K562 (cell line): ENCODE data around the gene FANCG. TPM values are rescaled to one million over a fixed set of nuclear protein-coding genes. Genes with fewer than 3 reads are reported as not detected.

Experiments used
- ATAC-seq: fragments of 200-7000 bp; cut with Tn5 transposase; 3 replicates; pipeline ENCODE4 v1.9.1; 2020; ENCODE audit warnings: moderate library complexity
- BruUV-seq: library from RNA; stranded (reverse); fragments of 400-500 nt; replicated peaks from 2 replicates; lab custom pipeline; 2021; lab: Mats Ljungman, UMichigan
- CTCF ChIA-PET: fragments of 300-600 bp; formaldehyde crosslinking; extraction: SDS; loops from one replicate; lab custom pipeline; 2021; ENCODE audit warnings: low intra/inter-chr PET ratio; lab: Yijun Ruan, JAX
- POLR2A ChIA-PET: fragments of 300-600, 350-650 bp; sonication (Branson Sonifier 250); formaldehyde crosslinking; extraction: SDS; loops from one replicate; lab custom pipeline; 2021; ENCODE audit warnings: antibody characterized with exemption, inconsistent platforms; lab: Yijun Ruan, JAX
- DNase-seq, 4 experiments: peaks; one replicate each; pipeline versions ENCODE4 v3.0.0 to v3.0.0-alpha.2; 2011 to 2018; ENCODE audit warnings: low spot score in 3 of 4, mixed read lengths in 3 of 4; ENCODE audit errors: extremely low read depth in 1 of 4
- FAIRE-seq: peaks from 2 replicates; lab custom pipeline; 2011; peaks lifted over from hg19 to GRCh38; lab: Jason Lieb, UNC
- H2AFZ ChIP-seq: 2 replicates; pipeline ENCODE4 v1.6.0; 2011; ENCODE audit warnings: low read depth, low read length, control low read depth, inconsistent platforms
- H3K27ac ChIP-seq: fragments of 200-600 bp; 3 replicates; pipeline ENCODE4 v1.8.0; 2011; ENCODE audit warnings: low read depth, mild to moderate bottlenecking, control low read depth, inconsistent platforms, low read length, moderate library complexity, mixed read lengths; ENCODE audit errors: extremely low read depth
- H3K27me3 ChIP-seq, 2 experiments: fragments of 300-600 bp in 1 of 2; 2 replicates in 1 of 2; 3 replicates in 1 of 2; pipeline versions ENCODE4 v1.6.0 to v1.8.0; 2011; ENCODE audit warnings: inconsistent platforms in 2 of 2, low read length in 2 of 2, mild to moderate bottlenecking in 1 of 2, mixed read lengths in 1 of 2, moderate library complexity in 1 of 2; ENCODE audit not compliant: control insufficient read depth in 2 of 2, insufficient read depth in 2 of 2
- H3K36me3 ChIP-seq: fragments of 300-600 bp; 3 replicates; pipeline ENCODE4 v1.8.0; 2011; ENCODE audit warnings: mild to moderate bottlenecking, low read length, inconsistent platforms; ENCODE audit not compliant: control insufficient read depth, insufficient read depth
- H3K4me1 ChIP-seq, 2 experiments: fragments of 200-600 bp in 1 of 2; replicated peaks in 1 of 2; 2 replicates in 1 of 2; 3 replicates in 1 of 2; pipeline versions ENCODE4 v1.5.1 to v1.8.0; 2011; ENCODE audit warnings: inconsistent platforms in 2 of 2, low read length in 2 of 2, mild to moderate bottlenecking in 1 of 2, mixed read lengths in 1 of 2, moderate library complexity in 1 of 2; ENCODE audit not compliant: control insufficient read depth in 2 of 2, insufficient read depth in 2 of 2
- H3K4me2 ChIP-seq: 2 replicates; pipeline ENCODE4 v1.6.1; 2011; ENCODE audit warnings: low read length, control low read depth, inconsistent platforms, mixed read lengths; ENCODE audit not compliant: insufficient read depth
- H3K4me3 ChIP-seq: fragments of 200-600 bp; sonication (generic), shearing (Covaris generic); 2 replicates; pipeline ENCODE4 v1.5.1; 2016; ENCODE audit warnings: control low read depth, inconsistent platforms
- H3K79me2 ChIP-seq: fragments of 200-600 bp; 3 replicates; pipeline ENCODE4 v1.8.0; 2011; ENCODE audit warnings: low read length, inconsistent platforms; ENCODE audit not compliant: control insufficient read depth, insufficient read depth
- H3K9ac ChIP-seq, 2 experiments: 2 replicates each; pipeline versions ENCODE4 v1.6.0 to v1.6.1; 2011; ENCODE audit warnings: low read depth in 2 of 2, low read length in 2 of 2, control low read depth in 1 of 2, inconsistent platforms in 1 of 2, mild to moderate bottlenecking in 1 of 2, mixed read lengths in 1 of 2; ENCODE audit not compliant: insufficient read depth in 1 of 2
- H3K9me1 ChIP-seq: one replicate; pipeline ENCODE4 v1.6.0; 2011; ENCODE audit warnings: inconsistent platforms, mild to moderate bottlenecking, low read length, moderate library complexity; ENCODE audit not compliant: control insufficient read depth, insufficient read depth
- H3K9me3 ChIP-seq: replicated peaks from 2 replicates; pipeline ENCODE4 v1.5.1; 2011; ENCODE audit warnings: low read depth, low read length, inconsistent platforms; ENCODE audit not compliant: control insufficient read depth, insufficient read depth
- H4K20me1 ChIP-seq: replicated peaks from 2 replicates; pipeline ENCODE4 v1.6.1; 2011; ENCODE audit warnings: low read length, inconsistent platforms, mixed read lengths; ENCODE audit not compliant: control insufficient read depth, insufficient read depth
- ARID1B ChIP-seq: fragments of 450-650 bp; IDR thresholded peaks from 2 replicates; pipeline ENCODE4 v1.6.1; 2016; ENCODE audit warnings: antibody characterized with exemption, mild to moderate bottlenecking, inconsistent platforms
- KLF1 ChIP-seq: fragments of 450-650 bp; IDR thresholded peaks from 2 replicates; pipeline ENCODE4 v1.6.1; 2016; ENCODE audit warnings: missing genetic modification characterization, missing compliant biosample characterization
- SIX5 ChIP-seq, 2 experiments: IDR thresholded peaks; 2 replicates each; pipeline ENCODE4 v1.6.1; 2011; ENCODE audit warnings: low read length in 2 of 2, borderline replicate concordance in 1 of 2, low read depth in 1 of 2, mild to moderate bottlenecking in 1 of 2, moderate library complexity in 1 of 2; ENCODE audit not compliant: insufficient read depth in 1 of 2
- TCF7 ChIP-seq: sonication (generic); IDR thresholded peaks from 2 replicates; pipeline ENCODE4 v1.6.1; 2016; ENCODE audit warnings: antibody characterized with exemption, borderline replicate concordance
- ZBTB43 ChIP-seq: sonication (generic); formaldehyde crosslinking; IDR thresholded peaks from 2 replicates; pipeline ENCODE4 v1.8.0; 2023; ENCODE audit warnings: mild to moderate bottlenecking, missing genetic modification reagents
- WGBS: fragments of 100-300 bp; shearing (Covaris generic); methylation state at CpG from one replicate; pipeline ENCODE4 v1.1.6; 2016; ENCODE audit warnings: low coverage, mixed read lengths; ENCODE audit not compliant: insufficient coverage; ENCODE audit errors: missing lambda C conversion rate; 5-methylcytosine and 5-hydroxymethylcytosine counted together
- in situ Hi-C: fragments of 300-500 bp; cut with MboI; formaldehyde crosslinking; loops from 4 replicates; pipeline ENCODE4 v1.15.0; 2018; ENCODE audit warnings: inconsistent platforms, mixed read lengths
- intact Hi-C: fragments of 100-400 bp; cut with micrococcal nuclease; formaldehyde crosslinking; loops from 2 replicates; pipeline ENCODE4 v1.14.2; 2022
- polyA plus RNA-seq, 8 experiments: library from polyadenylated mRNA; depleted of rRNA in 4 of 8; stranded (reverse) in 5 of 8; unstranded in 3 of 8; fragments of >200 nt; fragmentation: Nextera tagmentation in 2 of 8; fragmentation: Illumina TruSeq in 1 of 8; extraction: Ambion mirVana in 2 of 8; extraction: Trizol in 1 of 8; gene quantifications; 2 replicates each; pipeline versions ENCODE4 v1.2.1 to v1.2.3, GENCODE V29; 2011 to 2014; ENCODE audit warnings: inconsistent platforms in 1 of 8, missing spikeins in 1 of 8
- total RNA-seq, 7 experiments: library from RNA; depleted of rRNA in 6 of 7; stranded (reverse); fragments of >200 nt in 6 of 7; fragmentation: Illumina TruSeq in 2 of 7; extraction: Trizol in 2 of 7; gene quantifications; 2 replicates each; pipeline versions ENCODE4 v1.2.1 to v1.2.3, GENCODE V29; 2011 to 2021; ENCODE audit warnings: low replicate concordance in 1 of 7
- TF ChIP-seq, protein P1 (sequence below): fragments of 450-650 bp; IDR thresholded peaks from 2 replicates; pipeline ENCODE4 v1.6.1; 2016; ENCODE audit warnings: missing biosample characterization, missing genetic modification characterization
- TF ChIP-seq, protein P2 (sequence below): fragments of 250-450 bp; sonication (Bioruptor Pico); IDR thresholded peaks from 2 replicates; pipeline ENCODE4 v1.5.0; 2020; ENCODE audit warnings: mild to moderate bottlenecking, borderline replicate concordance
- TF ChIP-seq, protein P3 (sequence below): IDR thresholded peaks from 2 replicates; pipeline ENCODE4 v1.6.1; 2011; ENCODE audit warnings: borderline replicate concordance, low read depth, mild to moderate bottlenecking, moderate library complexity, low read length; ENCODE audit not compliant: insufficient read depth, poor library complexity, severe bottlenecking

FANCG gene
- total and polyA plus RNA-seq, 9 of the 15 experiments (the other 6 are each of a cell fraction or from before 2014, with no cell fraction given), result 7.5 to 43.9 (median 31.0) TPM

GRCh38 chr9:35033101-35033500 lies 46.6 kb downstream of the FANCG start:
- in situ Hi-C loops, result no loop called here
- no TSS peak for BruUV-seq
- DNase-seq (no peak), FAIRE-seq (no peak), ATAC-seq (no peak)
- TF ChIP-seq, protein P1, sequence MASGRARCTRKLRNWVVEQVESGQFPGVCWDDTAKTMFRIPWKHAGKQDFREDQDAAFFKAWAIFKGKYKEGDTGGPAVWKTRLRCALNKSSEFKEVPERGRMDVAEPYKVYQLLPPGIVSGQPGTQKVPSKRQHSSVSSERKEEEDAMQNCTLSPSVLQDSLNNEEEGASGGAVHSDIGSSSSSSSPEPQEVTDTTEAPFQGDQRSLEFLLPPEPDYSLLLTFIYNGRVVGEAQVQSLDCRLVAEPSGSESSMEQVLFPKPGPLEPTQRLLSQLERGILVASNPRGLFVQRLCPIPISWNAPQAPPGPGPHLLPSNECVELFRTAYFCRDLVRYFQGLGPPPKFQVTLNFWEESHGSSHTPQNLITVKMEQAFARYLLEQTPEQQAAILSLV (tag), result no peak
- no peak overlapping the region for H3K4me2 ChIP-seq
- H2AFZ ChIP-seq, result no peak overlapping the region
- H3K4me3 ChIP-seq, result no peak overlapping the region
- H3K9me3 ChIP-seq, result no peaks in the 10 kb centered on the region
- H3K4me1 ChIP-seq, result peaks cover 5 to 10% of the 10 kb centered on the region in 2 experiments; a peak in 2 of 5 replicates
- H4K20me1 ChIP-seq, result no peaks in the 10 kb centered on the region
- intact Hi-C loops, result no loop called here
- no peak overlapping the region for H3K9ac ChIP-seq
- no peak overlapping the region for H3K27ac ChIP-seq
- no peaks in the 10 kb centered on the region for H3K27me3 ChIP-seq
- ChIA-PET POLR2A (no interaction called here), CTCF (no interaction called here)
- H3K9me1 ChIP-seq, result no peaks in the 10 kb centered on the region
- H3K36me3 ChIP-seq, result no peaks in the 10 kb centered on the region; the same call in 2 of the 3 replicates
- no peaks in the 10 kb centered on the region for H3K79me2 ChIP-seq
- WGBS, result 42% methylated on average over 2 of the region's 2 CpGs

- intact Hi-C loops, result no loop called here
- WGBS, result 49% methylated on average over 2 of the region's 2 CpGs
- ATAC-seq, result no peak
- peaks cover 5 to 24% of the 10 kb centered on the region in 2 experiments; a peak in 4 of 5 replicates for H3K4me1 ChIP-seq
- POLR2A ChIA-PET, result interaction anchor here (1.0 kb wide), 1 partner anchor 13 kb away, joined by 3 read pairs; no protein-coding TSS in a partner anchor
- H3K4me3 ChIP-seq, result no peak overlapping the region
- no peak overlapping the region for H2AFZ ChIP-seq
- no peak overlapping the region for H3K27ac ChIP-seq
- BruUV-seq, result no TSS peak
- H4K20me1 ChIP-seq, result no peaks in the 10 kb centered on the region
- in situ Hi-C loops, result no loop called here
- H3K9ac ChIP-seq, result no peak overlapping the region
- H3K79me2 ChIP-seq, result no peaks in the 10 kb centered on the region
- H3K9me3 ChIP-seq, result no peaks in the 10 kb centered on the region
- no peak for DNase-seq
- no peaks in the 10 kb centered on the region for H3K27me3 ChIP-seq
- FAIRE-seq, result no peak
- H3K36me3 ChIP-seq, result no peaks in the 10 kb centered on the region; the same call in 2 of the 3 replicates
- CTCF ChIA-PET, result no interaction called here
- no peak overlapping the region for H3K4me2 ChIP-seq
- no peaks in the 10 kb centered on the region for H3K9me1 ChIP-seq
- no peak for TF ChIP-seq SIX5 (IDR thresholded peaks at IDR 0.05; ENCODE audit: borderline replicate concordance in 1 of 2, insufficient read depth in 1 of 2, low read depth in 1 of 2, low read length in 2 of 2)
- TF ChIP-seq, protein P2, sequence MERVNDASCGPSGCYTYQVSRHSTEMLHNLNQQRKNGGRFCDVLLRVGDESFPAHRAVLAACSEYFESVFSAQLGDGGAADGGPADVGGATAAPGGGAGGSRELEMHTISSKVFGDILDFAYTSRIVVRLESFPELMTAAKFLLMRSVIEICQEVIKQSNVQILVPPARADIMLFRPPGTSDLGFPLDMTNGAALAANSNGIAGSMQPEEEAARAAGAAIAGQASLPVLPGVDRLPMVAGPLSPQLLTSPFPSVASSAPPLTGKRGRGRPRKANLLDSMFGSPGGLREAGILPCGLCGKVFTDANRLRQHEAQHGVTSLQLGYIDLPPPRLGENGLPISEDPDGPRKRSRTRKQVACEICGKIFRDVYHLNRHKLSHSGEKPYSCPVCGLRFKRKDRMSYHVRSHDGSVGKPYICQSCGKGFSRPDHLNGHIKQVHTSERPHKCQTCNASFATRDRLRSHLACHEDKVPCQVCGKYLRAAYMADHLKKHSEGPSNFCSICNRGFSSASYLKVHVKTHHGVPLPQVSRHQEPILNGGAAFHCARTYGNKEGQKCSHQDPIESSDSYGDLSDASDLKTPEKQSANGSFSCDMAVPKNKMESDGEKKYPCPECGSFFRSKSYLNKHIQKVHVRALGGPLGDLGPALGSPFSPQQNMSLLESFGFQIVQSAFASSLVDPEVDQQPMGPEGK, result no peak
- no peak for TF ChIP-seq KLF1 (tag)
- no peak for TF ChIP-seq ARID1B
- TF ChIP-seq ZBTB43 (CRISPR knock-in tag), result no peak
- TF ChIP-seq, protein P3, sequence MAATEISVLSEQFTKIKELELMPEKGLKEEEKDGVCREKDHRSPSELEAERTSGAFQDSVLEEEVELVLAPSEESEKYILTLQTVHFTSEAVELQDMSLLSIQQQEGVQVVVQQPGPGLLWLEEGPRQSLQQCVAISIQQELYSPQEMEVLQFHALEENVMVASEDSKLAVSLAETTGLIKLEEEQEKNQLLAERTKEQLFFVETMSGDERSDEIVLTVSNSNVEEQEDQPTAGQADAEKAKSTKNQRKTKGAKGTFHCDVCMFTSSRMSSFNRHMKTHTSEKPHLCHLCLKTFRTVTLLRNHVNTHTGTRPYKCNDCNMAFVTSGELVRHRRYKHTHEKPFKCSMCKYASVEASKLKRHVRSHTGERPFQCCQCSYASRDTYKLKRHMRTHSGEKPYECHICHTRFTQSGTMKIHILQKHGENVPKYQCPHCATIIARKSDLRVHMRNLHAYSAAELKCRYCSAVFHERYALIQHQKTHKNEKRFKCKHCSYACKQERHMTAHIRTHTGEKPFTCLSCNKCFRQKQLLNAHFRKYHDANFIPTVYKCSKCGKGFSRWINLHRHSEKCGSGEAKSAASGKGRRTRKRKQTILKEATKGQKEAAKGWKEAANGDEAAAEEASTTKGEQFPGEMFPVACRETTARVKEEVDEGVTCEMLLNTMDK, result no peak
- TF ChIP-seq TCF7, result no peak
Measured at GRCh38 chr9:35029852-35030251, 49.9 kb downstream of the FANCG start.
